ENCODE measurements around the gene HS6ST3. TPM values are rescaled to one million over a fixed set of nuclear protein-coding genes. Genes with fewer than 3 reads are reported as not detected.

The HS6ST3 gene
- total and polyA plus RNA-seq, 2 of the 13 experiments (the other 11 are each of a cell fraction or from before 2014, with no cell fraction given), result not detected

DNA sequence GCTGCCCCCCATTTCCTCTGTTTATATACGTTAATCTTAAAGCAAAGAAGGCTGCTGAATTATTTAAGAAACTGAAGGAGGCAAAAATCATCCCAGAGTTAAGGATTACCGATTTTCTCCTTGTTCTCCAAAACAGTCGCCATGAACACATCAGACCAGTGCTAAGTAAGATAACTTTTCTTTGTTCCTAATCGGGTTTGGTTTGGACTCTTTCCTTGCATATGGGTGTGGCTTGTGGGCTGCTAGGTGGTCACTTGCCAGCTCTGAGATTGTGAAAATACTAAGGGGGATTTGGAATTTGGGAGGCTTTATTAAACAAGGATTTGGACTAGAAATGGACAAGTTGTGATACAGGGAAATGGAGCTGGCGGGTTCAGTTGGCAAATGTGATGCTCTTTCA lies 692.3 kb downstream of the HS6ST3 start:
- ChIA-PET CTCF (ENCODE audit: low intra/inter-chr PET ratio, low total read pairs) (no interaction called here), POLR2A (no interaction called here)
- Histone ChIP-seq H3K4me1 (ENCODE audit: insufficient read depth, low read length) (no peaks in the 10 kb centered on the region), H3K4me3 (replicated peaks in 1 of 3; ENCODE audit: insufficient read depth in 1 of 3, low read depth in 2 of 3, low read length in 3 of 3) (no peak overlapping the region), H3K27me3 (ENCODE audit: control insufficient read depth in 1 of 2, insufficient read depth in 2 of 2, low read length in 2 of 2) (no peaks in the 10 kb centered on the region), H3K36me3 (replicated peaks in 1 of 2; ENCODE audit: control insufficient read depth in 1 of 2, insufficient read depth in 2 of 2, low read length in 2 of 2) (no peaks in the 10 kb centered on the region), H3K79me2 (ENCODE audit: insufficient read depth, low read length) (no peaks in the 10 kb centered on the region), H3K9me3 (ENCODE audit: low read length) (no peaks in the 10 kb centered on the region), H3K4me2 (ENCODE audit: low read depth, low read length) (no peak overlapping the region), H4K20me1 (ENCODE audit: insufficient read depth, low read length) (no peaks in the 10 kb centered on the region), H3K27ac (ENCODE audit: extremely low read length, insufficient read depth, low read length) (no peak overlapping the region), H3K9ac (ENCODE audit: insufficient read depth, low read depth, low read length) (no peak overlapping the region), H2AFZ (ENCODE audit: low read length) (no peak overlapping the region)
- FAIRE-seq, result no peak
- DNase-seq (ENCODE audit: low spot score), result no peak
- in situ Hi-C loops (cut with HindIII; ENCODE audit: extremely low pct_ligation_motif_present, low pct_unique_long_range_greater_than_20kb), result no loop called here
- WGBS (ENCODE audit: low lambda C conversion rate), result 2% methylated on average over 5 of the region's 5 CpGs
- intact Hi-C loops (cut with micrococcal nuclease; ENCODE audit: unreplicated experiment), result no loop called here
- BruUV-seq (replicated peaks), result no TSS peak
- ATAC-seq, result no peak
- TF ChIP-seq, protein P1, sequence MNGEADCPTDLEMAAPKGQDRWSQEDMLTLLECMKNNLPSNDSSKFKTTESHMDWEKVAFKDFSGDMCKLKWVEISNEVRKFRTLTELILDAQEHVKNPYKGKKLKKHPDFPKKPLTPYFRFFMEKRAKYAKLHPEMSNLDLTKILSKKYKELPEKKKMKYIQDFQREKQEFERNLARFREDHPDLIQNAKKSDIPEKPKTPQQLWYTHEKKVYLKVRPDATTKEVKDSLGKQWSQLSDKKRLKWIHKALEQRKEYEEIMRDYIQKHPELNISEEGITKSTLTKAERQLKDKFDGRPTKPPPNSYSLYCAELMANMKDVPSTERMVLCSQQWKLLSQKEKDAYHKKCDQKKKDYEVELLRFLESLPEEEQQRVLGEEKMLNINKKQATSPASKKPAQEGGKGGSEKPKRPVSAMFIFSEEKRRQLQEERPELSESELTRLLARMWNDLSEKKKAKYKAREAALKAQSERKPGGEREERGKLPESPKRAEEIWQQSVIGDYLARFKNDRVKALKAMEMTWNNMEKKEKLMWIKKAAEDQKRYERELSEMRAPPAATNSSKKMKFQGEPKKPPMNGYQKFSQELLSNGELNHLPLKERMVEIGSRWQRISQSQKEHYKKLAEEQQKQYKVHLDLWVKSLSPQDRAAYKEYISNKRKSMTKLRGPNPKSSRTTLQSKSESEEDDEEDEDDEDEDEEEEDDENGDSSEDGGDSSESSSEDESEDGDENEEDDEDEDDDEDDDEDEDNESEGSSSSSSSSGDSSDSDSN (CRISPR knock-in tag; IDR thresholded peaks at IDR 0.05), result no peak
- TF ChIP-seq EZH2 (conservative IDR thresholded peaks at IDR 0.05; ENCODE audit: low read depth, low read length) (no peak), POLR2AphosphoS2 (IDR thresholded peaks at IDR 0.05; ENCODE audit: low read depth, low read length) (no peak), KLF16 (CRISPR knock-in tag; IDR thresholded peaks at IDR 0.05) (no peak), NFE2L2 (IDR thresholded peaks at IDR 0.05; ENCODE audit: low read length) (no peak), MAFK (conservative IDR thresholded peaks at IDR 0.05 in 1 of 2, IDR thresholded peaks at IDR 0.05 in 1 of 2; ENCODE audit: low read length in 2 of 2) (no peak), ZNF17 (CRISPR knock-in tag; IDR thresholded peaks at IDR 0.05) (no peak), ZNF264 (CRISPR knock-in tag; IDR thresholded peaks at IDR 0.05) (no peak), NFRKB (IDR thresholded peaks at IDR 0.05) (no peak)
- TF ChIP-seq, protein P2, sequence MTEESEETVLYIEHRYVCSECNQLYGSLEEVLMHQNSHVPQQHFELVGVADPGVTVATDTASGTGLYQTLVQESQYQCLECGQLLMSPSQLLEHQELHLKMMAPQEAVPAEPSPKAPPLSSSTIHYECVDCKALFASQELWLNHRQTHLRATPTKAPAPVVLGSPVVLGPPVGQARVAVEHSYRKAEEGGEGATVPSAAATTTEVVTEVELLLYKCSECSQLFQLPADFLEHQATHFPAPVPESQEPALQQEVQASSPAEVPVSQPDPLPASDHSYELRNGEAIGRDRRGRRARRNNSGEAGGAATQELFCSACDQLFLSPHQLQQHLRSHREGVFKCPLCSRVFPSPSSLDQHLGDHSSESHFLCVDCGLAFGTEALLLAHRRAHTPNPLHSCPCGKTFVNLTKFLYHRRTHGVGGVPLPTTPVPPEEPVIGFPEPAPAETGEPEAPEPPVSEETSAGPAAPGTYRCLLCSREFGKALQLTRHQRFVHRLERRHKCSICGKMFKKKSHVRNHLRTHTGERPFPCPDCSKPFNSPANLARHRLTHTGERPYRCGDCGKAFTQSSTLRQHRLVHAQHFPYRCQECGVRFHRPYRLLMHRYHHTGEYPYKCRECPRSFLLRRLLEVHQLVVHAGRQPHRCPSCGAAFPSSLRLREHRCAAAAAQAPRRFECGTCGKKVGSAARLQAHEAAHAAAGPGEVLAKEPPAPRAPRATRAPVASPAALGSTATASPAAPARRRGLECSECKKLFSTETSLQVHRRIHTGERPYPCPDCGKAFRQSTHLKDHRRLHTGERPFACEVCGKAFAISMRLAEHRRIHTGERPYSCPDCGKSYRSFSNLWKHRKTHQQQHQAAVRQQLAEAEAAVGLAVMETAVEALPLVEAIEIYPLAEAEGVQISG (CRISPR knock-in tag; IDR thresholded peaks at IDR 0.05), result no peak
- TF ChIP-seq, protein P3, sequence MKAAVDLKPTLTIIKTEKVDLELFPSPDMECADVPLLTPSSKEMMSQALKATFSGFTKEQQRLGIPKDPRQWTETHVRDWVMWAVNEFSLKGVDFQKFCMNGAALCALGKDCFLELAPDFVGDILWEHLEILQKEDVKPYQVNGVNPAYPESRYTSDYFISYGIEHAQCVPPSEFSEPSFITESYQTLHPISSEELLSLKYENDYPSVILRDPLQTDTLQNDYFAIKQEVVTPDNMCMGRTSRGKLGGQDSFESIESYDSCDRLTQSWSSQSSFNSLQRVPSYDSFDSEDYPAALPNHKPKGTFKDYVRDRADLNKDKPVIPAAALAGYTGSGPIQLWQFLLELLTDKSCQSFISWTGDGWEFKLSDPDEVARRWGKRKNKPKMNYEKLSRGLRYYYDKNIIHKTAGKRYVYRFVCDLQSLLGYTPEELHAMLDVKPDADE (CRISPR knock-in tag; IDR thresholded peaks at IDR 0.05), result no peak
- TF ChIP-seq, protein P4, sequence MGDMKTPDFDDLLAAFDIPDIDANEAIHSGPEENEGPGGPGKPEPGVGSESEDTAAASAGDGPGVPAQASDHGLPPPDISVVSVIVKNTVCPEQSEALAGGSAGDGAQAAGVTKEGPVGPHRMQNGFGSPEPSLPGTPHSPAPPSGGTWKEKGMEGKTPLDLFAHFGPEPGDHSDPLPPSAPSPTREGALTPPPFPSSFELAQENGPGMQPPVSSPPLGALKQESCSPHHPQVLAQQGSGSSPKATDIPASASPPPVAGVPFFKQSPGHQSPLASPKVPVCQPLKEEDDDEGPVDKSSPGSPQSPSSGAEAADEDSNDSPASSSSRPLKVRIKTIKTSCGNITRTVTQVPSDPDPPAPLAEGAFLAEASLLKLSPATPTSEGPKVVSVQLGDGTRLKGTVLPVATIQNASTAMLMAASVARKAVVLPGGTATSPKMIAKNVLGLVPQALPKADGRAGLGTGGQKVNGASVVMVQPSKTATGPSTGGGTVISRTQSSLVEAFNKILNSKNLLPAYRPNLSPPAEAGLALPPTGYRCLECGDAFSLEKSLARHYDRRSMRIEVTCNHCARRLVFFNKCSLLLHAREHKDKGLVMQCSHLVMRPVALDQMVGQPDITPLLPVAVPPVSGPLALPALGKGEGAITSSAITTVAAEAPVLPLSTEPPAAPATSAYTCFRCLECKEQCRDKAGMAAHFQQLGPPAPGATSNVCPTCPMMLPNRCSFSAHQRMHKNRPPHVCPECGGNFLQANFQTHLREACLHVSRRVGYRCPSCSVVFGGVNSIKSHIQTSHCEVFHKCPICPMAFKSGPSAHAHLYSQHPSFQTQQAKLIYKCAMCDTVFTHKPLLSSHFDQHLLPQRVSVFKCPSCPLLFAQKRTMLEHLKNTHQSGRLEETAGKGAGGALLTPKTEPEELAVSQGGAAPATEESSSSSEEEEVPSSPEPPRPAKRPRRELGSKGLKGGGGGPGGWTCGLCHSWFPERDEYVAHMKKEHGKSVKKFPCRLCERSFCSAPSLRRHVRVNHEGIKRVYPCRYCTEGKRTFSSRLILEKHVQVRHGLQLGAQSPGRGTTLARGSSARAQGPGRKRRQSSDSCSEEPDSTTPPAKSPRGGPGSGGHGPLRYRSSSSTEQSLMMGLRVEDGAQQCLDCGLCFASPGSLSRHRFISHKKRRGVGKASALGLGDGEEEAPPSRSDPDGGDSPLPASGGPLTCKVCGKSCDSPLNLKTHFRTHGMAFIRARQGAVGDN (CRISPR knock-in tag; IDR thresholded peaks at IDR 0.05), result no peak
- TF ChIP-seq, protein P5, sequence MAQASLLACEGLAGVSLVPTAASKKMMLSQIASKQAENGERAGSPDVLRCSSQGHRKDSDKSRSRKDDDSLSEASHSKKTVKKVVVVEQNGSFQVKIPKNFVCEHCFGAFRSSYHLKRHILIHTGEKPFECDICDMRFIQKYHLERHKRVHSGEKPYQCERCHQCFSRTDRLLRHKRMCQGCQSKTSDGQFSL (CRISPR knock-in tag; IDR thresholded peaks at IDR 0.05), result no peak
- TF ChIP-seq, protein P6, sequence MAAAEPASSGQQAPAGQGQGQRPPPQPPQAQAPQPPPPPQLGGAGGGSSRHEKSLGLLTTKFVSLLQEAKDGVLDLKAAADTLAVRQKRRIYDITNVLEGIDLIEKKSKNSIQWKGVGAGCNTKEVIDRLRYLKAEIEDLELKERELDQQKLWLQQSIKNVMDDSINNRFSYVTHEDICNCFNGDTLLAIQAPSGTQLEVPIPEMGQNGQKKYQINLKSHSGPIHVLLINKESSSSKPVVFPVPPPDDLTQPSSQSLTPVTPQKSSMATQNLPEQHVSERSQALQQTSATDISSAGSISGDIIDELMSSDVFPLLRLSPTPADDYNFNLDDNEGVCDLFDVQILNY (CRISPR knock-in tag; conservative IDR thresholded peaks at IDR 0.05), result no peak
